Left lung (tissue), 10 donors: ENCODE measurements around the gene GHRL. TPM values are rescaled to one million over a fixed set of nuclear protein-coding genes. Genes with fewer than 3 reads are reported as not detected.

ENCODE experiments used
- ATAC-seq: fragments of 200-7000 bp; cut with Tn5 transposase; one replicate; pipeline ENCODE4 v1.9.1; 2020; ENCODE audit warnings: moderate library complexity
- DNase-seq, 4 donors: peaks; one replicate each; pipeline ENCODE4 v3.0.0-alpha.2; 2013 to 2020
- H3K27ac ChIP-seq, 2 donors: fragments of 200-600 bp; sonication (generic) in 1 of 2; one replicate each; pipeline versions ENCODE4 v1.5.0 to v1.8.0; 2020 to 2021
- H3K27me3 ChIP-seq, 2 donors: fragments of 200-600 bp; sonication (generic) in 1 of 2; one replicate each; pipeline versions ENCODE4 v1.5.0 to v1.8.0; 2020 to 2021
- H3K36me3 ChIP-seq, 2 donors: fragments of 200-600 bp; sonication (generic) in 1 of 2; one replicate each; pipeline versions ENCODE4 v1.5.0 to v1.8.0; 2020 to 2021
- H3K4me1 ChIP-seq, 2 donors: fragments of 200-600 bp; one replicate each; pipeline ENCODE4 v1.8.0; 2021
- H3K4me3 ChIP-seq, 2 donors: fragments of 200-600 bp; sonication (generic) in 1 of 2; one replicate each; pipeline versions ENCODE4 v1.5.0 to v1.8.0; 2020 to 2021; ENCODE audit warnings: mild to moderate bottlenecking in 1 of 2
- H3K9me3 ChIP-seq, 2 donors: fragments of 200-600 bp; sonication (generic) in 1 of 2; one replicate each; pipeline versions ENCODE4 v1.5.0 to v1.8.0; 2020 to 2021
- CTCF ChIP-seq, 2 donors: fragments of 200-600 bp; sonication (generic) in 1 of 2; IDR thresholded peaks; one replicate each; pipeline versions ENCODE4 v1.5.0 to v1.8.0; 2021; ENCODE audit warnings: antibody characterized with exemption in 2 of 2
- intact Hi-C, 2 donors: fragments of 100-400 bp; cut with DNase I; formaldehyde crosslinking; loops; one replicate each; pipeline versions ENCODE4 v1.11.2 to v1.14.2; 2022
- microRNA-seq, 2 donors: library from miRNA; unstranded; fragments of <30 nt; microRNA quantifications; one replicate each; pipeline ENCODE4, GENCODE V29; 2019
- polyA plus RNA-seq, 6 donors: library from polyadenylated mRNA; unstranded; fragments of 120-200 nt; gene quantifications; one replicate each; pipeline ENCODE4 v1.2.1, GENCODE V29; 2013; ENCODE audit not compliant: insufficient read length in 6 of 6
- total RNA-seq, 2 donors: library from RNA; stranded (reverse); fragmentation: NEBNext Ultra II Directional; extraction: Animal tissue kit (Norgen Biotek cat#: 25700); gene quantifications; one replicate each; pipeline ENCODE4 v1.2.1, GENCODE V29; 2021
- donor health status: DM: no; HTN: yes; CAD: no.
- donor health status: DM: no; HTN: no; CAD: no.

GHRL gene
- total and polyA plus RNA-seq, 8 donors = 0.17 to 195 (median 114) TPM

- no peak overlapping the region for H3K27ac ChIP-seq
- no peak overlapping the region for H3K4me3 ChIP-seq
- no peaks in the 10 kb centered on the region for H3K27me3 ChIP-seq
- DNase-seq (no peak), ATAC-seq (no peak)
- intact Hi-C loops = no loop called here
- H3K9me3 ChIP-seq = no peaks in the 10 kb centered on the region
- H3K4me1 ChIP-seq = peaks cover 0 to 14% of the 10 kb centered on the region in 2 donors
- TF ChIP-seq CTCF (IDR thresholded peaks at IDR 0.05) = no peak
- H3K36me3 ChIP-seq = peaks cover 0 to 92% of the 10 kb centered on the region in 2 donors
Observed at GRCh38 chr3:10238345-10239183, 54.2 kb downstream of the GHRL start.

Small RNA genes within 50 kb of the gene (microRNA-seq; reads per million reads assigned to microRNA genes)
- 0 reads per million in 2 donors for gene MIR378B

Other genes starting within 250 kb of the GHRL start
- not detected for gene FANCD2OS, start 184.7 kb downstream of the GHRL start, total RNA-seq
- under 1 TPM in 5 of 6 donors, not detected in 1; 0.43 to 1.00 (median 0.72) TPM for gene FANCD2OS, start 184.7 kb downstream of the GHRL start, polyA plus RNA-seq
- gene BRK1, start 177.3 kb downstream of the GHRL start, total RNA-seq = 100 to 1,000 TPM; 114 to 126 TPM
- gene BRK1, start 177.3 kb downstream of the GHRL start, polyA plus RNA-seq = 100 to 1,000 TPM; 181 to 210 (median 190) TPM
- 10 to 100 TPM; 36.8 to 40.7 TPM for gene VHL, start 151.2 kb downstream of the GHRL start, total RNA-seq
- 10 to 100 TPM; 85.2 to 96.4 (median 89.8) TPM for gene VHL, start 151.2 kb downstream of the GHRL start, polyA plus RNA-seq
- 1 to 10 TPM; 3.3 to 8.5 TPM for gene IRAK2, start 128.0 kb downstream of the GHRL start, total RNA-seq
- gene IRAK2, start 128.0 kb downstream of the GHRL start, polyA plus RNA-seq = 1 to 10 TPM; 1.7 to 2.6 (median 2.3) TPM
- 10 to 100 TPM; 29.1 to 35.2 TPM for gene TATDN2, start 44.5 kb downstream of the GHRL start, total RNA-seq
- 10 to 100 TPM; 33.9 to 42.1 (median 37.9) TPM for gene TATDN2, start 44.5 kb downstream of the GHRL start, polyA plus RNA-seq
- 100 to 1,000 TPM; 130 to 131 TPM for gene SEC13, start 28.2 kb upstream of the GHRL start, total RNA-seq
- gene SEC13, start 28.2 kb upstream of the GHRL start, polyA plus RNA-seq = 100 to 1,000 TPM; 102 to 135 (median 105) TPM
- under 1 TPM in 1 of 2 donors, not detected in 1; 0.18 TPM for gene ATP2B2, start 212.6 kb upstream of the GHRL start, total RNA-seq
- gene ATP2B2, start 212.6 kb upstream of the GHRL start, polyA plus RNA-seq = under 1 TPM; 0.01 to 0.10 (median 0.04) TPM